Endothelial cell of umbilical vein (primary cell): ENCODE results near the gene OPA1. TPM values are rescaled to one million over a fixed set of nuclear protein-coding genes. Genes with fewer than 3 reads are reported as not detected.

ENCODE experiments used
- BruUV-seq: library from RNA; stranded (reverse); fragments of 400-500 nt; replicated peaks from 2 replicates; lab custom pipeline; 2021; lab: Mats Ljungman, UMichigan
- CTCF ChIA-PET: fragments of 300-600, 350-600 bp; sonication (Branson Sonifier 250); formaldehyde crosslinking; loops from one replicate; lab custom pipeline; 2021; ENCODE audit warnings: antibody characterized with exemption, inconsistent platforms; lab: Charles Lee
- POLR2A ChIA-PET: fragments of 300-600, 350-600 bp; sonication (Branson Sonifier 250); formaldehyde crosslinking; loops from one replicate; lab custom pipeline; 2021; ENCODE audit warnings: antibody characterized with exemption, inconsistent platforms; lab: Charles Lee
- DNase-seq: peaks from one replicate; pipeline ENCODE4 v3.0.0-alpha.2; 2011; ENCODE audit warnings: low read depth, low spot score
- FAIRE-seq: peaks from 2 replicates; lab custom pipeline; 2011; peaks lifted over from hg19 to GRCh38; lab: Jason Lieb, UNC
- H2AFZ ChIP-seq: 2 replicates; pipeline ENCODE4 v1.6.0; 2012; ENCODE audit warnings: low read depth, low read length, control low read depth, inconsistent platforms
- H3K27ac ChIP-seq: 2 replicates; pipeline ENCODE4 v1.5.1; 2011; ENCODE audit warnings: low read depth, mild to moderate bottlenecking, control low read depth, low read length, moderate library complexity; ENCODE audit not compliant: insufficient read depth
- H3K27me3 ChIP-seq, 2 experiments: 2 replicates each; pipeline versions ENCODE4 v1.6.0 to v1.6.1; 2011; ENCODE audit warnings: low read length in 2 of 2, mixed read lengths in 1 of 2; ENCODE audit not compliant: control insufficient read depth in 2 of 2, insufficient read depth in 2 of 2
- H3K36me3 ChIP-seq, 2 experiments: 2 replicates in 1 of 2; 3 replicates in 1 of 2; pipeline ENCODE4 v1.5.1; 2011; ENCODE audit warnings: low read length in 2 of 2, mild to moderate bottlenecking in 1 of 2, moderate library complexity in 1 of 2; ENCODE audit not compliant: control insufficient read depth in 2 of 2, insufficient read depth in 2 of 2; ENCODE audit errors: extremely low read depth in 1 of 2
- H3K4me1 ChIP-seq: 3 replicates; pipeline ENCODE4 v1.5.1; 2011; ENCODE audit warnings: mild to moderate bottlenecking, low read length; ENCODE audit not compliant: control insufficient read depth, insufficient read depth; ENCODE audit errors: extremely low read depth
- H3K4me2 ChIP-seq: 2 replicates; pipeline ENCODE4 v1.6.1; 2011; ENCODE audit warnings: low read length, control low read depth, mixed read lengths; ENCODE audit not compliant: insufficient read depth
- H3K4me3 ChIP-seq, 3 experiments: fragments of 200-600 bp in 1 of 3; sonication (generic), shearing (Covaris generic) in 1 of 3; replicated peaks in 1 of 3; 2 replicates each; pipeline ENCODE4 v1.5.1; 2011 to 2016; ENCODE audit warnings: control low read depth in 3 of 3, low read length in 3 of 3, mild to moderate bottlenecking in 2 of 3, inconsistent platforms in 1 of 3, low read depth in 1 of 3, moderate library complexity in 1 of 3; ENCODE audit not compliant: insufficient read depth in 1 of 3
- H3K79me2 ChIP-seq: 2 replicates; pipeline ENCODE4 v1.6.0; 2012; ENCODE audit warnings: low read length, inconsistent platforms; ENCODE audit not compliant: control insufficient read depth, insufficient read depth
- H3K9ac ChIP-seq: replicated peaks from 2 replicates; pipeline ENCODE3; 2011; ENCODE audit warnings: low read length, control low read depth; ENCODE audit not compliant: insufficient read depth; ENCODE audit errors: extremely low read depth
- H3K9me1 ChIP-seq: replicated peaks from 3 replicates; pipeline ENCODE4 v1.6.0; 2011; ENCODE audit warnings: mild to moderate bottlenecking, low read length; ENCODE audit not compliant: control insufficient read depth, insufficient read depth; ENCODE audit errors: extremely low read depth
- H3K9me3 ChIP-seq: replicated peaks from 2 replicates; pipeline ENCODE4 v1.5.1; 2012; ENCODE audit warnings: low read length, inconsistent platforms; ENCODE audit not compliant: control insufficient read depth, insufficient read depth
- H4K20me1 ChIP-seq: replicated peaks from 2 replicates; pipeline ENCODE3; 2011; ENCODE audit warnings: mild to moderate bottlenecking, low read length; ENCODE audit not compliant: control insufficient read depth, insufficient read depth; ENCODE audit errors: extremely low read depth
- CTCF ChIP-seq, 2 donors: IDR thresholded peaks; 1 replicate in 1 of 2; 2 replicates in 1 of 2; pipeline ENCODE4 v1.5.1; 2011; ENCODE audit warnings: low read length in 2 of 2, mild to moderate bottlenecking in 2 of 2, moderate library complexity in 2 of 2, control low read depth in 1 of 2, inconsistent platforms in 1 of 2, low read depth in 1 of 2; ENCODE audit not compliant: insufficient read depth in 1 of 2; ENCODE audit errors: extremely low read depth in 1 of 2
- EZH2 ChIP-seq: IDR thresholded peaks from 2 replicates; pipeline ENCODE4 v1.6.1; 2012; ENCODE audit warnings: borderline replicate concordance, low read depth, mild to moderate bottlenecking, moderate library complexity, low read length, inconsistent platforms; ENCODE audit not compliant: severe bottlenecking
- FOS ChIP-seq: IDR thresholded peaks from 2 replicates; pipeline ENCODE4 v1.6.1; 2011; ENCODE audit warnings: mild to moderate bottlenecking, low read length, moderate library complexity, borderline replicate concordance; ENCODE audit not compliant: insufficient read depth
- GATA2 ChIP-seq: IDR thresholded peaks from 2 replicates; pipeline ENCODE4 v1.7.0; 2011; ENCODE audit warnings: low read depth, mild to moderate bottlenecking, moderate library complexity, mixed read lengths, low read length; ENCODE audit not compliant: insufficient read length, insufficient read depth
- JUN ChIP-seq: IDR thresholded peaks from 2 replicates; pipeline ENCODE4 v1.6.1; 2011; ENCODE audit warnings: borderline replicate concordance, low read depth; ENCODE audit not compliant: insufficient read length, insufficient read depth
- MAX ChIP-seq: IDR thresholded peaks from 2 replicates; pipeline ENCODE4 v1.6.1; 2011; ENCODE audit not compliant: insufficient read depth, insufficient read length
- MYC ChIP-seq: IDR thresholded peaks from one replicate; pipeline ENCODE4 v1.6.1; 2011; ENCODE audit warnings: mild to moderate bottlenecking, low read depth, low read length
- POLR2A ChIP-seq: IDR thresholded peaks from 2 replicates; pipeline ENCODE4 v1.6.1; 2012; ENCODE audit warnings: low read depth, mild to moderate bottlenecking, control low read depth, low read length
- dilution Hi-C: fragments of 300-500 bp; cut with MboI; formaldehyde crosslinking; loops from one replicate; pipeline ENCODE4 v1.15.0; 2019; ENCODE audit warnings: low sequenced_read_pairs; ENCODE audit not compliant: extremely low pct_ligation_motif_present
- intact Hi-C: fragments of 100-400 bp; cut with micrococcal nuclease; formaldehyde crosslinking; loops from one replicate; pipeline ENCODE4 v1.10.0; 2022
- polyA plus RNA-seq, 4 experiments: library from polyadenylated mRNA; depleted of rRNA in 3 of 4; stranded (reverse) in 3 of 4; unstranded in 1 of 4; fragments of >200 nt; gene quantifications; 2 replicates each; pipeline versions ENCODE4 v1.2.1 to v1.2.3, GENCODE V29; 2011 to 2012; ENCODE audit warnings: missing spikeins in 1 of 4
- total RNA-seq: library from RNA; stranded (reverse); gene quantifications from 2 replicates; pipeline ENCODE4 v1.2.3, GENCODE V29; 2021

Gene OPA1
- total and polyA plus RNA-seq, 2 donors (not counting 3 experiments of a cell fraction or from before 2014, with no cell fraction given) = 10.0 to 62.0 TPM

DNA sequence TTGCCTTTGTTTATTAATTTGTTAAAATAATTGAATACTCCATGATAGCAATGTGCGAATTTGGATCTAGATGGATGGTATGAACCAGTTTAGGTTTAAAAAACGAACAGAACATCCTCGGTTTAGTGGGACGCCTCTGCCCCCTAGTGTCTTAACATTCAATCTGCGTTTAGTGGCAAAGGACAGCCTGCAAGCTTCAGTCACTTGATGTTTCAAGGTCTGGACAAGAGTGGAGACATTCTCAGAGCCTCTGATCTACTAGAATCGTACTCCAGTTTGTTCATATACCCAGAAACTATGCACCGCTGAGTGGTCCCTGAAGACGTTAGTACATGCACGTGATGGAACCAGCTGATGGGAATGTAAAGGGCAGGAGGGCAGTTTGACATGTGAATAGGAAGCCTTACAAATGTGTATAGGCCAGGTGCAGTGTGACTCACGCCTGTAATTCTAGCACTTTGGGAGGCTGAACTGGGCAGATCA is 20.5 kb upstream of the OPA1 start:
- no peak overlapping the region for H3K9ac ChIP-seq
- H3K4me2 ChIP-seq = no peak overlapping the region
- POLR2A ChIA-PET = interaction anchor here (0.5 kb wide), 1 partner anchor 1011 kb away, joined by 3 read pairs; no protein-coding TSS in a partner anchor
- H2AFZ ChIP-seq = no peak overlapping the region
- DNase-seq (peak; percentile 69), FAIRE-seq (peak; percentile 93)
- dilution Hi-C loops = no loop called here
- no peak overlapping the region for H3K27ac ChIP-seq
- H3K9me3 ChIP-seq = no peaks in the 10 kb centered on the region
- intact Hi-C loops = loop anchor here (1.0 to 2.0 kb wide), 9 partner anchors 111 to 1105 kb away; no protein-coding TSS in a partner anchor
- no peaks in the 10 kb centered on the region for H3K4me1 ChIP-seq
- H3K79me2 ChIP-seq = no peaks in the 10 kb centered on the region
- CTCF ChIA-PET = interaction anchor here (0.6 to 6.7 kb wide), 34 partner anchors 9 to 1105 kb away, joined by 3 to 188 read pairs (median 4); partner anchors contain the start of gene MB21D2
- no TSS peak for BruUV-seq
- H3K36me3 ChIP-seq = no peaks in the 10 kb centered on the region
- no peaks in the 10 kb centered on the region for H3K9me1 ChIP-seq
- no peaks in the 10 kb centered on the region for H4K20me1 ChIP-seq
- TF ChIP-seq EZH2 (no peak), JUN (no peak), POLR2A (no peak), MAX (no peak), FOS (no peak), MYC (no peak), GATA2 (no peak), CTCF (IDR thresholded peaks at IDR 0.05; ENCODE audit: extremely low read depth in 1 of 2, insufficient read depth in 1 of 2, low read depth in 1 of 2, low read length in 2 of 2) (peak; percentile 76 to 77)
- H3K4me3 ChIP-seq = no peak overlapping the region
- H3K27me3 ChIP-seq = peaks cover 1 to 3% of the 10 kb centered on the region in 2 experiments
